K562 (cell line): Measurements from ENCODE around the gene LZTS2. TPM values are rescaled to one million over a fixed set of nuclear protein-coding genes. Genes with fewer than 3 reads are reported as not detected.

Source experiments
- BMI1 ChIP-seq: fragments of 150-350 bp; IDR thresholded peaks from 2 replicates; pipeline ENCODE4 v1.6.1; 2014; ENCODE audit warnings: low read length
- CBX3 ChIP-seq, 2 experiments: IDR thresholded peaks; 1 replicate in 1 of 2; 2 replicates in 1 of 2; pipeline ENCODE4 v1.6.1; 2012; ENCODE audit warnings: inconsistent platforms in 2 of 2, low read length in 2 of 2, borderline replicate concordance in 1 of 2, control low read depth in 1 of 2
- CEBPG ChIP-seq, 3 experiments: fragments of 200-800 bp in 1 of 3; sonication (Bioruptor generic) in 1 of 3; sonication (generic) in 1 of 3; formaldehyde crosslinking in 1 of 3; IDR thresholded peaks in 2 of 3; conservative IDR thresholded peaks in 1 of 3; 2 replicates each; pipeline versions ENCODE4 v1.6.1 to v1.8.0; 2016 to 2022; ENCODE audit warnings: missing compliant biosample characterization in 2 of 3, missing genetic modification characterization in 2 of 3, mild to moderate bottlenecking in 1 of 3, missing genetic modification reagents in 1 of 3
- CREM ChIP-seq: IDR thresholded peaks from 2 replicates; pipeline ENCODE4 v1.6.1; 2014; ENCODE audit warnings: antibody characterized with exemption, low read depth
- FOXA3 ChIP-seq, 2 experiments: fragments of 450-650 bp in 1 of 2; sonication (generic) in 1 of 2; formaldehyde crosslinking; IDR thresholded peaks in 1 of 2; conservative IDR thresholded peaks in 1 of 2; 2 replicates each; pipeline versions ENCODE4 v1.4.0 to v1.8.0; 2020 to 2022; ENCODE audit warnings: mild to moderate bottlenecking in 2 of 2, missing genetic modification reagents in 1 of 2
- ID3 ChIP-seq, 2 experiments: fragments of 250-450 bp in 1 of 2; fragments of 450-650 bp in 1 of 2; sonication (Bioruptor Pico) in 1 of 2; IDR thresholded peaks; 2 replicates each; pipeline versions ENCODE4 v1.6.1 to v1.8.0; 2016 to 2021; ENCODE audit warnings: mild to moderate bottlenecking in 2 of 2, moderate library complexity in 2 of 2, missing compliant biosample characterization in 1 of 2, missing genetic modification characterization in 1 of 2
- NUFIP1 ChIP-seq: fragments of 450-650 bp; IDR thresholded peaks from 2 replicates; pipeline ENCODE4 v1.6.1; 2018; ENCODE audit not compliant: partially characterized antibody
- RCOR1 ChIP-seq, 2 experiments: IDR thresholded peaks; 2 replicates each; pipeline ENCODE4 v1.6.1; 2012; ENCODE audit warnings: low read depth in 2 of 2, low read length in 2 of 2, borderline replicate concordance in 1 of 2, improper control_type of control experiment in 1 of 2
- SNRNP70 ChIP-seq: fragments of 200-400 bp; formaldehyde crosslinking; optimal IDR thresholded peaks from 2 replicates; pipeline ENCODE3; 2017; ENCODE audit warnings: low read depth, low read length
- ZBTB1 ChIP-seq: sonication (generic); formaldehyde crosslinking; IDR thresholded peaks from 2 replicates; pipeline ENCODE4 v1.8.1; 2023; ENCODE audit warnings: missing genetic modification reagents, low read depth, mild to moderate bottlenecking, borderline replicate concordance
- ZNF23 ChIP-seq: fragments of 250-450 bp; sonication (Bioruptor Pico); IDR thresholded peaks from 2 replicates; pipeline ENCODE4 v1.4.0; 2020; ENCODE audit warnings: mild to moderate bottlenecking
- polyA plus RNA-seq, 8 experiments: library from polyadenylated mRNA; depleted of rRNA in 4 of 8; stranded (reverse) in 5 of 8; unstranded in 3 of 8; fragments of >200 nt; fragmentation: Nextera tagmentation in 2 of 8; fragmentation: Illumina TruSeq in 1 of 8; extraction: Ambion mirVana in 2 of 8; extraction: Trizol in 1 of 8; gene quantifications; 2 replicates each; pipeline versions ENCODE4 v1.2.1 to v1.2.3, GENCODE V29; 2011 to 2014; ENCODE audit warnings: inconsistent platforms in 1 of 8, missing spikeins in 1 of 8
- total RNA-seq, 7 experiments: library from RNA; depleted of rRNA in 6 of 7; stranded (reverse); fragments of >200 nt in 6 of 7; fragmentation: Illumina TruSeq in 2 of 7; extraction: Trizol in 2 of 7; gene quantifications; 2 replicates each; pipeline versions ENCODE4 v1.2.1 to v1.2.3, GENCODE V29; 2011 to 2021; ENCODE audit warnings: low replicate concordance in 1 of 7
- TF ChIP-seq, protein P1 (sequence below): IDR thresholded peaks from 3 replicates; pipeline ENCODE4 v1.6.1; 2011; ENCODE audit warnings: borderline replicate concordance, mild to moderate bottlenecking, moderate library complexity; ENCODE audit not compliant: insufficient read length; ENCODE audit errors: extremely low read depth
- TF ChIP-seq, protein P2 (sequence below): sonication (generic); formaldehyde crosslinking; IDR thresholded peaks from 2 replicates; pipeline ENCODE4 v1.9.0; 2022; ENCODE audit warnings: mild to moderate bottlenecking, missing genetic modification reagents
- TF ChIP-seq, protein P3 (sequence below): fragments of 450-650 bp; formaldehyde crosslinking; conservative IDR thresholded peaks from 2 replicates; pipeline ENCODE4 v1.4.0; 2022; ENCODE audit warnings: mild to moderate bottlenecking, missing genetic modification characterization
- TF ChIP-seq, protein P4 (sequence below): fragments of 450-650 bp; IDR thresholded peaks from 2 replicates; pipeline ENCODE4 v1.6.1; 2017; ENCODE audit warnings: antibody characterized with exemption, mild to moderate bottlenecking

The LZTS2 gene
- total and polyA plus RNA-seq, 9 of the 15 experiments (the other 6 are each of a cell fraction or from before 2014, with no cell fraction given) = 0.23 to 42.5 (median 14.7) TPM

DNA sequence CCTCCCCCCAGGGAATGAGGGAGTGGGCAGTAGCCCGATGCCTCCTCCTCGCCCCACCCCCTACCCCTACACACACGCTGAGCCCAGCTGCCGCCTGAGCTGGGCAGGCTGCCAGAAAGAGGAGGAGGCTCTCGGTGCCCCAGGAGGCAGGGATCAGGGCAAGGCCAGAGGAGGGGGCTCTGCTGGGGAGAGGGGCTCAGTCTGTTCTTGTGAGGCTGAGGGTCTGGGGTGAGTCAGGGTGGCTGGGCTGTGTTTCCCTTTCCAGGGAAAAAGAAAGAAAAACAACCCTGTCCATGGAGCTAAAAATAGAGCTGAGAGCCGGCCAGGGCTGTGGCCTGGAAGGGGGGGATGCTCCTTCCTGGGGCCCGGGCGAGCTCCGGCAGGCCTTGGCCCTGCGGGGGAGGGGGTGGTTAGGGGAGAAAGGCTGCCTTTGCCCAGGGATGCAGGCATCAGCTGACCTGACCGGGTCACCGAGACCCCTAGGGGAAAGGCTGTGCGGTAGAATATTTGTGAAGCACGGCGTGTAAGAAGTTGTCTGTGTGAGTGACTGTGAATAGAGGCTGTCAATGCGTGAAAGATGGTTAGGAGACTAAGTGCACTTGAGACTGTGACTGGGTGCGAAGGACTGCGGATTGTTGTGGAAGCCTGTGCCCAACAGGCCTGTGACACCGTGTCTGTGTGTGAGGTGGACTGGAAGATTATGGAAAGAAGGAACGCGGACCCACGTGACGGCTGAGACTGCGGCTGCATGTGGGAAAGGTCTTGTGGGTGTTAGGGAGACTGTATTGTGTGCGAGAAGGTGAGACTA is 1.2 kb upstream of the LZTS2 start (continued):
- TF ChIP-seq, protein P1, sequence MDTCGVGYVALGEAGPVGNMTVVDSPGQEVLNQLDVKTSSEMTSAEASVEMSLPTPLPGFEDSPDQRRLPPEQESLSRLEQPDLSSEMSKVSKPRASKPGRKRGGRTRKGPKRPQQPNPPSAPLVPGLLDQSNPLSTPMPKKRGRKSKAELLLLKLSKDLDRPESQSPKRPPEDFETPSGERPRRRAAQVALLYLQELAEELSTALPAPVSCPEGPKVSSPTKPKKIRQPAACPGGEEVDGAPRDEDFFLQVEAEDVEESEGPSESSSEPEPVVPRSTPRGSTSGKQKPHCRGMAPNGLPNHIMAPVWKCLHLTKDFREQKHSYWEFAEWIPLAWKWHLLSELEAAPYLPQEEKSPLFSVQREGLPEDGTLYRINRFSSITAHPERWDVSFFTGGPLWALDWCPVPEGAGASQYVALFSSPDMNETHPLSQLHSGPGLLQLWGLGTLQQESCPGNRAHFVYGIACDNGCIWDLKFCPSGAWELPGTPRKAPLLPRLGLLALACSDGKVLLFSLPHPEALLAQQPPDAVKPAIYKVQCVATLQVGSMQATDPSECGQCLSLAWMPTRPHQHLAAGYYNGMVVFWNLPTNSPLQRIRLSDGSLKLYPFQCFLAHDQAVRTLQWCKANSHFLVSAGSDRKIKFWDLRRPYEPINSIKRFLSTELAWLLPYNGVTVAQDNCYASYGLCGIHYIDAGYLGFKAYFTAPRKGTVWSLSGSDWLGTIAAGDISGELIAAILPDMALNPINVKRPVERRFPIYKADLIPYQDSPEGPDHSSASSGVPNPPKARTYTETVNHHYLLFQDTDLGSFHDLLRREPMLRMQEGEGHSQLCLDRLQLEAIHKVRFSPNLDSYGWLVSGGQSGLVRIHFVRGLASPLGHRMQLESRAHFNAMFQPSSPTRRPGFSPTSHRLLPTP = no peak
- TF ChIP-seq NUFIP1 (no peak), ZNF23 (CRISPR knock-in tag) (no peak), SNRNP70 (no peak), CBX3 (IDR thresholded peaks at IDR 0.05; ENCODE audit: borderline replicate concordance in 1 of 2, low read length in 2 of 2) (peak in 1 of 2 experiments; percentile 3; a peak in 1 of 3 replicates), RCOR1 (IDR thresholded peaks at IDR 0.05; ENCODE audit: borderline replicate concordance in 1 of 2, low read depth in 2 of 2, low read length in 2 of 2) (no peak), CEBPG (CRISPR knock-in tag; IDR thresholded peaks at IDR 0.05) (no peak), CEBPG (tag; conservative IDR thresholded peaks at IDR 0.05 in 1 of 2, IDR thresholded peaks at IDR 0.05 in 1 of 2) (no peak), ID3 (CRISPR knock-in tag; IDR thresholded peaks at IDR 0.05) (no peak), ID3 (tag; IDR thresholded peaks at IDR 0.05) (no peak), CREM (0 out of 2 replicates have a peak, but pooled peaks have one; percentile 16), ZBTB1 (CRISPR knock-in tag) (no peak), FOXA3 (CRISPR knock-in tag; conservative IDR thresholded peaks at IDR 0.05 in 1 of 2, IDR thresholded peaks at IDR 0.05 in 1 of 2) (no peak), BMI1 (no peak)
- TF ChIP-seq, protein P2, sequence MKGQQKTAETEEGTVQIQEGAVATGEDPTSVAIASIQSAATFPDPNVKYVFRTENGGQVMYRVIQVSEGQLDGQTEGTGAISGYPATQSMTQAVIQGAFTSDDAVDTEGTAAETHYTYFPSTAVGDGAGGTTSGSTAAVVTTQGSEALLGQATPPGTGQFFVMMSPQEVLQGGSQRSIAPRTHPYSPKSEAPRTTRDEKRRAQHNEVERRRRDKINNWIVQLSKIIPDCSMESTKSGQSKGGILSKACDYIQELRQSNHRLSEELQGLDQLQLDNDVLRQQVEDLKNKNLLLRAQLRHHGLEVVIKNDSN (CRISPR knock-in tag) = peak; percentile 81
- TF ChIP-seq, protein P3, sequence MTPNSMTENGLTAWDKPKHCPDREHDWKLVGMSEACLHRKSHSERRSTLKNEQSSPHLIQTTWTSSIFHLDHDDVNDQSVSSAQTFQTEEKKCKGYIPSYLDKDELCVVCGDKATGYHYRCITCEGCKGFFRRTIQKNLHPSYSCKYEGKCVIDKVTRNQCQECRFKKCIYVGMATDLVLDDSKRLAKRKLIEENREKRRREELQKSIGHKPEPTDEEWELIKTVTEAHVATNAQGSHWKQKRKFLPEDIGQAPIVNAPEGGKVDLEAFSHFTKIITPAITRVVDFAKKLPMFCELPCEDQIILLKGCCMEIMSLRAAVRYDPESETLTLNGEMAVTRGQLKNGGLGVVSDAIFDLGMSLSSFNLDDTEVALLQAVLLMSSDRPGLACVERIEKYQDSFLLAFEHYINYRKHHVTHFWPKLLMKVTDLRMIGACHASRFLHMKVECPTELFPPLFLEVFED (CRISPR knock-in tag) = peak; percentile 62; the same call in 1 of the 2 replicates
- TF ChIP-seq, protein P4, sequence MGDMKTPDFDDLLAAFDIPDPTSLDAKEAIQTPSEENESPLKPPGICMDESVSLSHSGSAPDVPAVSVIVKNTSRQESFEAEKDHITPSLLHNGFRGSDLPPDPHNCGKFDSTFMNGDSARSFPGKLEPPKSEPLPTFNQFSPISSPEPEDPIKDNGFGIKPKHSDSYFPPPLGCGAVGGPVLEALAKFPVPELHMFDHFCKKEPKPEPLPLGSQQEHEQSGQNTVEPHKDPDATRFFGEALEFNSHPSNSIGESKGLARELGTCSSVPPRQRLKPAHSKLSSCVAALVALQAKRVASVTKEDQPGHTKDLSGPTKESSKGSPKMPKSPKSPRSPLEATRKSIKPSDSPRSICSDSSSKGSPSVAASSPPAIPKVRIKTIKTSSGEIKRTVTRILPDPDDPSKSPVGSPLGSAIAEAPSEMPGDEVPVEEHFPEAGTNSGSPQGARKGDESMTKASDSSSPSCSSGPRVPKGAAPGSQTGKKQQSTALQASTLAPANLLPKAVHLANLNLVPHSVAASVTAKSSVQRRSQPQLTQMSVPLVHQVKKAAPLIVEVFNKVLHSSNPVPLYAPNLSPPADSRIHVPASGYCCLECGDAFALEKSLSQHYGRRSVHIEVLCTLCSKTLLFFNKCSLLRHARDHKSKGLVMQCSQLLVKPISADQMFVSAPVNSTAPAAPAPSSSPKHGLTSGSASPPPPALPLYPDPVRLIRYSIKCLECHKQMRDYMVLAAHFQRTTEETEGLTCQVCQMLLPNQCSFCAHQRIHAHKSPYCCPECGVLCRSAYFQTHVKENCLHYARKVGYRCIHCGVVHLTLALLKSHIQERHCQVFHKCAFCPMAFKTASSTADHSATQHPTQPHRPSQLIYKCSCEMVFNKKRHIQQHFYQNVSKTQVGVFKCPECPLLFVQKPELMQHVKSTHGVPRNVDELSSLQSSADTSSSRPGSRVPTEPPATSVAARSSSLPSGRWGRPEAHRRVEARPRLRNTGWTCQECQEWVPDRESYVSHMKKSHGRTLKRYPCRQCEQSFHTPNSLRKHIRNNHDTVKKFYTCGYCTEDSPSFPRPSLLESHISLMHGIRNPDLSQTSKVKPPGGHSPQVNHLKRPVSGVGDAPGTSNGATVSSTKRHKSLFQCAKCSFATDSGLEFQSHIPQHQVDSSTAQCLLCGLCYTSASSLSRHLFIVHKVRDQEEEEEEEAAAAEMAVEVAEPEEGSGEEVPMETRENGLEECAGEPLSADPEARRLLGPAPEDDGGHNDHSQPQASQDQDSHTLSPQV = no peak
